Astrocyte (in vitro differentiated cells and primary cell): ENCODE results near the gene AFM. TPM values are rescaled to one million over a fixed set of nuclear protein-coding genes. Genes with fewer than 3 reads are reported as not detected.

ENCODE experiments used
- DNase-seq: peaks from one replicate; pipeline ENCODE4 v3.0.0-alpha.2; 2010; ENCODE audit warnings: low read depth
- FAIRE-seq: peaks from 2 replicates; lab custom pipeline; 2011; peaks lifted over from hg19 to GRCh38; lab: Jason Lieb, UNC
- H2AFZ ChIP-seq: 2 replicates; pipeline ENCODE4 v1.6.0; 2012; ENCODE audit warnings: low read depth, low read length, inconsistent platforms
- H3K27ac ChIP-seq: 2 replicates; pipeline ENCODE4 v1.5.1; 2011; ENCODE audit warnings: low read depth, low read length, inconsistent platforms
- H3K27me3 ChIP-seq: 2 replicates; pipeline ENCODE4 v1.6.0; 2011; ENCODE audit warnings: low read length, inconsistent platforms; ENCODE audit not compliant: insufficient read depth
- H3K36me3 ChIP-seq: 2 replicates; pipeline ENCODE4 v1.5.1; 2011; ENCODE audit warnings: low read length, inconsistent platforms; ENCODE audit not compliant: insufficient read depth
- H3K4me1 ChIP-seq: 2 replicates; pipeline ENCODE4 v1.5.1; 2011; ENCODE audit warnings: low read length, inconsistent platforms; ENCODE audit not compliant: insufficient read depth
- H3K4me2 ChIP-seq: 2 replicates; pipeline ENCODE4 v1.6.0; 2012; ENCODE audit warnings: low read length, inconsistent platforms
- H3K4me3 ChIP-seq: 2 replicates; pipeline ENCODE4 v1.5.1; 2011; ENCODE audit warnings: low read depth, mild to moderate bottlenecking, low read length, inconsistent platforms; ENCODE audit not compliant: insufficient read depth
- H3K79me2 ChIP-seq: 2 replicates; pipeline ENCODE4 v1.6.0; 2012; ENCODE audit warnings: mild to moderate bottlenecking, low read length, inconsistent platforms; ENCODE audit not compliant: insufficient read depth
- H3K9ac ChIP-seq: 2 replicates; pipeline ENCODE4 v1.6.0; 2012; ENCODE audit warnings: mild to moderate bottlenecking, low read length, inconsistent platforms
- H3K9me3 ChIP-seq: 2 replicates; pipeline ENCODE4 v1.5.1; 2012; ENCODE audit warnings: low read depth, mild to moderate bottlenecking, low read length, inconsistent platforms; ENCODE audit not compliant: insufficient read depth
- H4K20me1 ChIP-seq: 2 replicates; pipeline ENCODE4 v1.6.0; 2012; ENCODE audit warnings: low read length, inconsistent platforms; ENCODE audit not compliant: insufficient read depth
- H3K27ac Mint-ChIP-seq: one replicate; pipeline ENCODE4 v1.8.0; 2021; ENCODE audit warnings: mild to moderate bottlenecking, mixed read lengths; ENCODE audit not compliant: unreplicated experiment
- H3K27me3 Mint-ChIP-seq: one replicate; pipeline ENCODE4 v1.8.0; 2021; ENCODE audit warnings: low read depth, mixed read lengths; ENCODE audit not compliant: unreplicated experiment
- H3K36me3 Mint-ChIP-seq: one replicate; pipeline ENCODE4 v1.8.0; 2021; ENCODE audit warnings: low read depth, mixed read lengths; ENCODE audit not compliant: unreplicated experiment
- H3K4me1 Mint-ChIP-seq: one replicate; pipeline ENCODE4 v1.8.0; 2021; ENCODE audit warnings: low read depth, mixed read lengths; ENCODE audit not compliant: unreplicated experiment
- H3K4me3 Mint-ChIP-seq: one replicate; pipeline ENCODE4 v1.8.0; 2021; ENCODE audit warnings: mild to moderate bottlenecking, moderate library complexity, mixed read lengths; ENCODE audit not compliant: unreplicated experiment
- H3K9me3 Mint-ChIP-seq: one replicate; pipeline ENCODE4 v1.8.0; 2021; ENCODE audit warnings: mild to moderate bottlenecking, mixed read lengths; ENCODE audit not compliant: unreplicated experiment
- EZH2 ChIP-seq: IDR thresholded peaks from 2 replicates; pipeline ENCODE4 v1.6.1; 2012; ENCODE audit warnings: mild to moderate bottlenecking, low read length, inconsistent platforms; ENCODE audit not compliant: insufficient read depth
- total RNA-seq: library from RNA; stranded (reverse); gene quantifications from 2 replicates; pipeline ENCODE4 v1.2.1, GENCODE V29; 2021
- TF ChIP-seq, protein P1 (sequence below): IDR thresholded peaks from 2 replicates; pipeline ENCODE4 v1.5.1; 2011; ENCODE audit warnings: low read depth, mild to moderate bottlenecking, inconsistent platforms, low read length, moderate library complexity; ENCODE audit not compliant: insufficient read depth

The AFM gene
- total RNA-seq, 1 donor from 2014 or later: not detected

DNA sequence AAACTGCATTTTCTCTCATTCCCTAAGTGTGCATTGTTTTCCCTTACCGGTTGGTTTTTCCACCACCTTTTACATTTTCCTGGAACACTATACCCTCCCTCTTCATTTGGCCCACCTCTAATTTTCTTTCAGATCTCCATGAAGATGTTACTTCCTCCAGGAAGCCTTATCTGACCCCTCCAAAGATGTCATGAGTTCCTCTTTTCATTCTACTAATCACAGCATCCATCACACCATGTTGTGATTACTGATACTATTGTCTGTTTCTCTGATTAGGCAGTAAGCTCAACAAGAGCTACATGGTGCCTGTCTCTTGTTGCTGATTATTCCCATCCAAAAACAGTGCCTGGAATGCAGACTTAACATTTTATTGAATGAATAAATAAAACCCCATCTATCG, 48.4 kb upstream of the AFM start:
- Histone ChIP-seq H4K20me1 (no peaks in the 10 kb centered on the region), H3K9ac (no peak overlapping the region), H3K79me2 (no peaks in the 10 kb centered on the region), H3K36me3 (no peaks in the 10 kb centered on the region), H3K27me3 (no peaks in the 10 kb centered on the region), H3K9me3 (no peaks in the 10 kb centered on the region), H2AFZ (no peak overlapping the region), H3K4me3 (no peak overlapping the region), H3K4me1 (no peaks in the 10 kb centered on the region), H3K4me2 (no peak overlapping the region), H3K27ac (no peak overlapping the region)
- DNase-seq: no peak
- TF ChIP-seq, protein P1, sequence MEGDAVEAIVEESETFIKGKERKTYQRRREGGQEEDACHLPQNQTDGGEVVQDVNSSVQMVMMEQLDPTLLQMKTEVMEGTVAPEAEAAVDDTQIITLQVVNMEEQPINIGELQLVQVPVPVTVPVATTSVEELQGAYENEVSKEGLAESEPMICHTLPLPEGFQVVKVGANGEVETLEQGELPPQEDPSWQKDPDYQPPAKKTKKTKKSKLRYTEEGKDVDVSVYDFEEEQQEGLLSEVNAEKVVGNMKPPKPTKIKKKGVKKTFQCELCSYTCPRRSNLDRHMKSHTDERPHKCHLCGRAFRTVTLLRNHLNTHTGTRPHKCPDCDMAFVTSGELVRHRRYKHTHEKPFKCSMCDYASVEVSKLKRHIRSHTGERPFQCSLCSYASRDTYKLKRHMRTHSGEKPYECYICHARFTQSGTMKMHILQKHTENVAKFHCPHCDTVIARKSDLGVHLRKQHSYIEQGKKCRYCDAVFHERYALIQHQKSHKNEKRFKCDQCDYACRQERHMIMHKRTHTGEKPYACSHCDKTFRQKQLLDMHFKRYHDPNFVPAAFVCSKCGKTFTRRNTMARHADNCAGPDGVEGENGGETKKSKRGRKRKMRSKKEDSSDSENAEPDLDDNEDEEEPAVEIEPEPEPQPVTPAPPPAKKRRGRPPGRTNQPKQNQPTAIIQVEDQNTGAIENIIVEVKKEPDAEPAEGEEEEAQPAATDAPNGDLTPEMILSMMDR: no peak
- no peak for TF ChIP-seq EZH2
- no peak overlapping the region for H3K4me3 Mint-ChIP-seq
- no peaks in the 10 kb centered on the region for H3K9me3 Mint-ChIP-seq
- H3K36me3 Mint-ChIP-seq: no peaks in the 10 kb centered on the region
- H3K27ac Mint-ChIP-seq: no peak overlapping the region
- H3K4me1 Mint-ChIP-seq: no peaks in the 10 kb centered on the region
- H3K27me3 Mint-ChIP-seq: no peaks in the 10 kb centered on the region
- FAIRE-seq: no peak

DNA sequence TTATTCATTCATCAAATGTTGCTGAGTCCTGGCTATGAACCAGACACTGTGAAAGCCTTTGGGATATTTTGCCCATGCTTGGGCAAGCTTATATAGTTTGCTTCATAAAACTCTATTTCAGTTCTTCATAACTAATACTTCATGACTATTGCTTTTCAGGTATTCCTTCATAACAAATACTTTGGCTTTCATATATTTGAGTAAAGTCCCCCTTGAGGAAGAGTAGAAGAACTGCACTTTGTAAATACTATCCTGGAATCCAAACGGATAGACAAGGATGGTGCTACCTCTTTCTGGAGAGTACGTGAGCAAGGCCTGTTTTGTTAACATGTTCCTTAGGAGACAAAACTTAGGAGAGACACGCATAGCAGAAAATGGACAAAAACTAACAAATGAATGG, 47.2 kb upstream of the AFM start:
- Mint-ChIP-seq H3K9me3 (no peaks in the 10 kb centered on the region), H3K27me3 (no peaks in the 10 kb centered on the region), H3K4me3 (no peak overlapping the region), H3K27ac (no peak overlapping the region), H3K4me1 (no peaks in the 10 kb centered on the region), H3K36me3 (no peaks in the 10 kb centered on the region)
- Histone ChIP-seq H3K79me2 (no peaks in the 10 kb centered on the region), H3K9ac (no peak overlapping the region), H3K4me3 (no peak overlapping the region), H4K20me1 (no peaks in the 10 kb centered on the region), H3K9me3 (no peaks in the 10 kb centered on the region), H3K4me1 (no peaks in the 10 kb centered on the region), H3K4me2 (no peak overlapping the region), H3K27me3 (no peaks in the 10 kb centered on the region), H2AFZ (no peak overlapping the region), H3K36me3 (no peaks in the 10 kb centered on the region), H3K27ac (no peak overlapping the region)
- TF ChIP-seq, protein P1: peak; percentile 50
- no peak for TF ChIP-seq EZH2
- DNase-seq (no peak), FAIRE-seq (no peak)

DNA sequence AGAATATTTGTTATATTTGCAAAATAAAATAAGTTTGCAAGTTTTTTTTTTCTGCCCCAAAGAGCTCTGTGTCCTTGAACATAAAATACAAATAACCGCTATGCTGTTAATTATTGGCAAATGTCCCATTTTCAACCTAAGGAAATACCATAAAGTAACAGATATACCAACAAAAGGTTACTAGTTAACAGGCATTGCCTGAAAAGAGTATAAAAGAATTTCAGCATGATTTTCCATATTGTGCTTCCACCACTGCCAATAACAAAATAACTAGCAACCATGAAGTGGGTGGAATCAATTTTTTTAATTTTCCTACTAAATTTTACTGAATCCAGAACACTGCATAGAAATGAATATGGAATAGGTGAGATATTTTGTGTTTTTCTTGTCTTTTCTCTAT, 45.6 kb upstream of the AFM start, which contains the start of gene AFP:
AFP (plus strand) TSS at position 238 of the 400 bp plus-strand sequence; CDS start at position 280, 42 bp downstream.
- H3K4me1 ChIP-seq: no peaks in the 10 kb centered on the region
- no peaks in the 10 kb centered on the region for H4K20me1 ChIP-seq
- FAIRE-seq: no peak
- no peaks in the 10 kb centered on the region for H3K9me3 ChIP-seq
- no peak for TF ChIP-seq EZH2
- TF ChIP-seq, protein P1: no peak
- no peak within 1 kb of the TSS for H3K9ac ChIP-seq
- Mint-ChIP-seq H3K27ac (no peak within 1 kb of the TSS), H3K9me3 (no peaks in the 10 kb centered on the region), H3K36me3 (no peaks in the 10 kb centered on the region), H3K4me1 (no peaks in the 10 kb centered on the region), H3K4me3 (no peak within 1 kb of the TSS), H3K27me3 (no peaks in the 10 kb centered on the region)
- H3K27me3 ChIP-seq: no peaks in the 10 kb centered on the region
- H3K36me3 ChIP-seq: no peaks in the 10 kb centered on the region
- no peaks in the 10 kb centered on the region for H3K79me2 ChIP-seq
- H3K27ac ChIP-seq: no peak within 1 kb of the TSS
- no peak within 1 kb of the TSS for H3K4me2 ChIP-seq
- H2AFZ ChIP-seq: no peak within 1 kb of the TSS
- H3K4me3 ChIP-seq: no peak within 1 kb of the TSS
- no peak for DNase-seq
